HG03064 (cell line): ENCODE measurements around the gene TACR1.
"Not testable (repeated sequence)": the region's sequence is repeated elsewhere in the genome, so short reads cannot be mapped to it uniquely, and the experiment has no call there.

Experiments
- ATAC-seq: cut with Tn5 transposase; IDR thresholded peaks from one replicate; pipeline ENCODE4 v1.9.1; 2021; ENCODE audit warnings: low read depth; ENCODE audit not compliant: unreplicated experiment

The TACR1 gene, protein sequence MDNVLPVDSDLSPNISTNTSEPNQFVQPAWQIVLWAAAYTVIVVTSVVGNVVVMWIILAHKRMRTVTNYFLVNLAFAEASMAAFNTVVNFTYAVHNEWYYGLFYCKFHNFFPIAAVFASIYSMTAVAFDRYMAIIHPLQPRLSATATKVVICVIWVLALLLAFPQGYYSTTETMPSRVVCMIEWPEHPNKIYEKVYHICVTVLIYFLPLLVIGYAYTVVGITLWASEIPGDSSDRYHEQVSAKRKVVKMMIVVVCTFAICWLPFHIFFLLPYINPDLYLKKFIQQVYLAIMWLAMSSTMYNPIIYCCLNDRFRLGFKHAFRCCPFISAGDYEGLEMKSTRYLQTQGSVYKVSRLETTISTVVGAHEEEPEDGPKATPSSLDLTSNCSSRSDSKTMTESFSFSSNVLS

DNA sequence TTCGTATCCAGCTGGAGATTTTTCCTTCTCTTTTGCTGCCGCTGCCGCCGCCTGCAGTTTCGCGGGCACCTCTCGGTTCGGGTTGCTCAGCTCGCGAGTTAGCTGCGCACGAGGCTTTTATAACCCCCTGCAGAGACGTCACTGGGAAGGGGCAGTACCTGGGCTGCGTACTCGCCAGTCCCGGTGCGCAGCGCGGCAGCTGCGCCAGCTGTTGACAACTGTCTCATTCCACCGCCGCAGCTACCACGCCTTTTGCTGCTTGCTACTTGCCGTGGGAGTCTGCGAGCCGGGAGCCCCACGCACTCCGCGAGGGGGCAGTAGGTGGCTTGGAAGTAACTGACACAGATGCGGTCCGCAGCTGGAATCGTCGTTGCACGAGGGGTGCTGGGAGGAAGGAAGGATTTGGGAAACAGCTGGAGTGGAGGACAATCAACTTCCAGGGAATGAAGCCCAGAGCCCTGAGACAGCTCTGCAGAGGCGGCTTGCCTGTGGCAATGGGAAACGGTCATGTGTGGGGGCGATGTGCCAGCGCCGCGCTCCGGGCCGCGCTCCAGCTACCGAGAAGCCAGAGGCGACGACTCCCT, at the start of gene TACR1:
Gene TACR1, minus strand, starts transcription at position 93 of the 584 bp plus-strand sequence. CDS start 586 bp downstream, outside the sequence.
- ATAC-seq, result no peak

DNA sequence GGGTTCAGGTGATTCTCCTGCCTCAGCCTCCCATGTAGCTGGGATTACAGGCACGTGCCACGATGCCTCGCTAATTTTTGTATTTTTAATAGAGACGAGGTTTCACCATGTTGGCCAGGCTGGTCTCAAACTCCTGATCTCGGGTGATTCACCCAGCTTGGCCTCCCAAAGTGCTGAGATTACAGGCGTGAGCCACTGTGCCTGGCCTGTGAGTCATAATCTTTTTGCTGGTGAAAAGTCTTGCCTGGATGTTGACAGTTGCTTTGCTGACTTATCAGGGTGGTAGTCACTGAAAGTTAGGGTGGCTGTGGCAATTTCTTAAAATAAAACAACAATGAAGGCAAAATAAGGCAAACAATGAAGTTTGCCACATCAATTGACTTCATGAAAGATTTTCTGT, 49.3 kb upstream of the TACR1 start:
- not testable (repeated sequence) for ATAC-seq

DNA sequence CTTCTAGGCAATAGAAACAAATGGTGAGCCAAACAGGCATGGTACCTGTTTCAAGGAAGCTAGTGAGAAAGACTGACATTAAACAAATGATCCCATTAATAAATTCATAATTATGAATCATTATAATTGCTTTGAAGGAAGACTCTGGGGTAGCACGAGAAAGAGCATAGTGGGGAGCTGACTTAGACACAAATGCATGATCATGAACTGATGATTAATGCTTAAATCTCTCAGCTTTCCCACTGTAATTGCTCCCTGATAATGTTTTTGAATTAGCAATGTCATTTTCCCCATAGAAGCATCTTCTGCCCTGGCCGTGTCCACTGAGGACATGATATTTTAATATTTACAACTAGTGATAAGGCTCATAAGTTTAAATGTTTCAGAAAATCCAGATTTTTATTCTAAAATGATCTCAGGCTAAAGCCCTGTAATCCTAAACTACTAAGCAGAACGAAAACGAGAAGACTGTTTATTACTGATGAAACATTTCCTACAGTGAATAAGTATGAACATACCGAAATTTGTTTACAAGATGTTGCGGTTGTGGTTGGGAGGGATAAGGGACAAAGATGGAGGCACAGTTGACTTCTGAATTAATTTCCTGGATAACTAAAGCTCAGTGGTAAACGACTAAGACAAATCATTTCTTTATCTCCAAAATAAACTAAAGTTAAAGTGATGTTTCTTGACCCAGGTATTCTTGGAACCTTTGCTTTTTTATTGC, 47.3 kb upstream of the TACR1 start:
- no peak for ATAC-seq

DNA sequence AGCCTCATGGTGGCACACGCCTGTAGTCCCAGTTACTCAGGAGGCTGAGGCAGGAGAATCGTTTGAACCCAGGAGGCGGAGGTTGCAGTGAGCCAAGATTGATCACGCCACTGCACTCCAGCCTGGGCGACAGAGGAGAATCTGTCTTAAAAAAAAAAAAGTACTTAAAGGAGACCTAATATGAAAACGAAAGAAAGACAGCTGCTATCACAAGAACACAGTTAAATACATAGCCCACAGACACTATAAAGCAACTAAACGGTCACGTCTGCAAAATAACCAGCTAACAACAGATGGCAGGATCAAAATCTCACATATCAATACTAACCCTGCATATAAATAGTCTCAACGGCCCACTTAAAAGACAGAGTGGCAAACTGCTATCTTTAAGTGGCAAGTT, 43.9 kb upstream of the TACR1 start:
- ATAC-seq, result no peak

DNA sequence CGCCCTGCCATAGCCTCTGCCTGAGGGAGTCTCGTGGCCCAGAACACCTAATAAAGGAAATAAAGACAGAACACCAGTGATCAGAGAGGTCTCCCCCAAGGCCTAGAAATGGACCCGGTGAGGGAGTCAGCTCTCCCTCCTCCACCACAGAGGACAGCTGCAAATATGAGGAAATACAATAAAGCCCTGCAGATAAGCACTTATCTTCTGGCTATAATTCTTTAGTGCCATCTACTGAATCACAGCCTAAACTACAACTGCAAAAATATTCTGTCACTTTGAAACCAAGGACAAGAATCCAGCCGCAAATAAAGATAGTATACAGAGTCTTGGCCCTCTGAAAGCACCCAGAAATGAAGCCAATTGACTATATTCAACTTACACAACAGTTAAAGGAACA, 42.4 kb upstream of the TACR1 start:
- no peak for ATAC-seq

DNA sequence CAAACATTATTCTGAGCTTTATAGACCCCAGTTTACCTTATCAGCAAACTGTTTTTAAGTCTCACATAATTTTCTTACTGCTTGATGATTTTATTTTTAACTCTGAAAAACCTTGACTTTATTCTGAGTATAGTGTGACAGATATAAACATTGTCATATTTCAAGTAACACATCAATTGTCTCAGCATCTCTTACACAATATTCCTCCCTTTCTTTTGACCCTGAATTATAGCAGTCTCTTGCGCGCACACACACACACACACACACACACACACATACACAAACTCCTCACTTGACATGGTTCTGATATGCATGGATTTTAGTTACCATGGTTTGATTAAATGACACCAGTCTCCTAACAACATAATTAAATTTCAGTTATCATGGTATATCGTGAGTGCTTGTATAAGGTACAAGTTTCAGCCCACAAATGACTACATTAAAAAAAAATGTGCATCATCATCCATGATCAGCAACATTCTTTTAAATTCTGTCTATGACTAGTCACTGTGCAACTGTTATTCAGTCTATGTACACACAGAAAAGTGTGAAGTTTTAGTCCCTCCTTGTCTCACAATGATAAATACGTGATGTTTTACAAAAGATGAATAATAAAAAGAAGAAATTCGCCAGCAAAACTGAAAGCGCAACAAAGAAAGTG, 39.5 kb upstream of the TACR1 start:
- no peak for ATAC-seq

DNA sequence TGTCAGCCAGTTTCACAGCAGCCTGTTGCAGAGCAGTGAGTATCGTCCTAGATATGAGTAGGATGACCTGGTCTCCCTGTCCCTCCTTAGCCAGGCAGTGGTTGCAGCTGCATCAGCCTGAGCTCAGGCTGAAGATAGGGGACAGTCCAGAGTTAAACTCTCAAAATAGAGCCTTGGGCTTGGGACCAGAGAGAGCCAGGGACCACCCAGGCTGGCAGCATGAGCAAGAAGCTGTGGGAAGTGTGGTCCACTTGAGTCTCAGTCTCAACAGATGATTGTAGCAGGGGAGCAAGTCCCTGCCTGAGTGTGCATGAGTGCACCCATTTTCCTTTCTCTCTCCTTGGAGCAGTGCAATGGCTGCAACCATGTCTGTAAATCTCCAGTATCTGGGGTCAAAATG, 38.0 kb upstream of the TACR1 start:
- ATAC-seq, result no peak

DNA sequence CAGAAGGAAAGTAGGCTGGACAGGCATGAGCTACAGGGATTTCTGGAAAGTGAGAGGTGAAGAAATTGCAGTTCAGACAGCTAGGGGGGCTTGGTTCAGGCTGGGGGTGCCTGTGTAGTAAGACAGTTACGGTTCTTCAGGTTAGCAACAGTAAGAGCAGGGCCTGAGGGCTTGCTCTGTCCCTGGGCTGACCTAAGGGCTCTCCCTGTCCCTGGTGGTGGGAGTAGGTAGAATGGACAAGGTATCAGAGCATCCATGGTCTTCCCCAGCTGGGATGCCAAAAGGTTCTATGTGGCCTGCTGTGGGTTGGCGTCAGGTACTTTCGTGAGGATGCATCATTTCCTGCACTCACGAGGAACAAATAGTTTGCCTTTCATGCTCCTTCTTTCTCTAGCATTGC, 34.6 kb upstream of the TACR1 start:
- no peak for ATAC-seq

DNA sequence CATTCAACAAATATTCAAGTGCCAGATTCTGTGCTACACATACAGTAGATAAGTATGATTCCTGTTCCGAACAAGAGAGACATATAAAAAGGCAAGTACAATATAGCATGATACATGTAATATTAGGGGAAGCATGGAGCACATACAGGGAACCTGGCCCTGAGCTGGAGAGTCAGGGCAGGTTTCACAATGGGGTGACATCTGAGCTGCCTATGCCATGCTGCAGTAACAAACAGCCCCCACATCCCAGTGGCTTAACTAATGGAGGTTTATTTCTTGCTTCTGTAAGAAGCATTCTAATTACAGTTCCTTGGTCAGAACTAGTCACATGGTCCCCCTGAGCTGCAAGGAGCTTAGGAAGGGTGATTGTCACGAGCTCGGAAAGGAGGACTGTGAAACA, 27.3 kb upstream of the TACR1 start:
- ATAC-seq, result no peak

DNA sequence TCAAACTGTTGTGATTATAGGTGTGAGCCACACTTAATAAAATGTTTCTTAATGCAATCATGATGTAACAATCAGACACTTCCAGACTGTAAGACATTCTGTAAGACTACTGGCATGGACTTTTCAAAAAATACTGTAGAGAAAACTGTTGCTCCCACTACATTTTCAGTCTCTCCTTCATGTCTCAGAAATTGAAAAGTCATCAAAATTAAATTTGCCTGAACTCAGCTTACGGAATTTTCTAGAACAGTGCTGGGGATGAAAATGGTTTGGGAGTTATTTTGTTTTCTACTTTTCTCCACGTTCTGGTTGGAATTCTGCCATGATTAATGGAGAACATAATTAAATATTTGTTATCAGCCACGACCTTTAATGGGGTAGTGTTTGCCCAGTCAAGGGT, 26.8 kb upstream of the TACR1 start:
- ATAC-seq, result no peak

DNA sequence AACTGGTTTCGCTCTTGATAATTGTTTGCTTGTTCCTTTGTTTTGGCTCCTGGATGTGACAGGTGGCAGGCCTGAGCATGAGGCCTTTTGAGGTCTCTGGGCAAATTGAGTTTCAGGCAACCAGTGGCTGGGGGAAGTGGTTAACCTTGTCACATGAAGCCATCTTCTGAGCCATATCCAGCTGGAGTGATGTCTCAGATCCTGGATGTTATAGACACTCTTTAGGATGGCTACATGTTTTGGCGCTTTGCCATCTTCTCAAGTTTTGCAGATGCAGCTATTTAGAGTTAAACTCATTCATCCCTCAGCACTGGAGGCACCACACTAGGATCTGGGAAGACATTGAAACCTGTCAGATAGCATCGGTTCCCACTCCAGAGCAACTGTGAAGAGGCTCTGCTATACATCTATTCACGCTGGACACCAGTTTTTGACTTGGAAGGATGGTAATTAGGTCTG, 25.3 kb upstream of the TACR1 start:
- ATAC-seq, result no peak

DNA sequence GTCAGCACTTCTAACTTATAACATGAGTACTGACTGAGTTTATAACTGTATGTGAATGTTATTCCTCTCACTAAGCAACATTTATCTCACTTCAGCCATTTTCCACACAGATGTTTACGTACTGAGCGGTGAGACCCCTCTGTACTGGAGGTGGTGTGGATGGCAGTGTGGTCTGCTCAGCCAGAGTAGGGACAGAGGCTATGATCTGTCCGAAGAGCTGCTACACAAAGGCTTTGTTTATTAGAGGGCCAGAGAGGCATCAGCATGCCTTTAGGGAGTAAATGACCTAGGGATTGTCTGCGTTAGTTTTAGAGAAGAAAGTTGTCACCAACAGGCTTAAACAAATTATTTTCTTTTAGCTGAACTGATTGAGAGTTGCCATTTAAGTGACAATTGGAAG, 23.2 kb upstream of the TACR1 start:
- no peak for ATAC-seq

DNA sequence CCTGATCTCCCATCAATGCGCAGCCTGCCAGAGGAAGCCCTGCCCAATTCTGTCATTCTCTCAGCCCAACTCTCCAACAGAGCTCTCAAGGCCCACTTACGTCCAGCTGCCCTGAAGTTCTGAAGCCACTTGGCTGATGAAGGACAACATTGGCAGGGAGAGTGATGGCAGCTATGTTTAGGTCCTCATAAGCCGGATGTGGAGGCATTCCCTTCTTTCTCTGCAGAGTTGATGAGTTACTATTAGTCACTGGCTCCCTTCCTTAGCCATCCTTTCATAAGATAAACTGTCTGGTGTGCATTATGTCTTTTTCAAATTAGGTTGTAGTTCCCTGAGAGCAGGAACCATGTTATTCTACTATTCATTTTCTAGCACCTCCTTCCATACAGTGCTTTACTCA, 22.5 kb upstream of the TACR1 start:
- no peak for ATAC-seq

DNA sequence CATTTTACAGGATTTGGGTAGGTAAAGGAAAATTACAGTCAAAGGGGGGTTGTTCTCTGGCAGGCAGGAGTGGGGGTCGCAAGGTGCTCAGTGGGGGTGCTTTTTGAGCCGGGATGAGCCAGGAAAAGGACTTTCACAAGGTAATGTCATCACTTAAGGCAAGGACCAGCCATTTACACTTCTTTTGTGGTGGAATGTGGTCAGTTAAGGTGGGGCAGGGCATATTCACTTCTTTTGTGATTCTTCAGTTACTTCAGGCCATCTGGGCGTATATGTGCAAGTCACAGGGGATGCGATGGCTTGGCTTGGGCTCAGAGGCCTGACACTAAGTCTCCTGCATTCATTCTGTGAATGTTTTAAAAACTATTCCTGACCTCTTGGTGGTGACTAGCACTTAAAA, 19.9 kb upstream of the TACR1 start:
- ATAC-seq, result not testable (repeated sequence)

DNA sequence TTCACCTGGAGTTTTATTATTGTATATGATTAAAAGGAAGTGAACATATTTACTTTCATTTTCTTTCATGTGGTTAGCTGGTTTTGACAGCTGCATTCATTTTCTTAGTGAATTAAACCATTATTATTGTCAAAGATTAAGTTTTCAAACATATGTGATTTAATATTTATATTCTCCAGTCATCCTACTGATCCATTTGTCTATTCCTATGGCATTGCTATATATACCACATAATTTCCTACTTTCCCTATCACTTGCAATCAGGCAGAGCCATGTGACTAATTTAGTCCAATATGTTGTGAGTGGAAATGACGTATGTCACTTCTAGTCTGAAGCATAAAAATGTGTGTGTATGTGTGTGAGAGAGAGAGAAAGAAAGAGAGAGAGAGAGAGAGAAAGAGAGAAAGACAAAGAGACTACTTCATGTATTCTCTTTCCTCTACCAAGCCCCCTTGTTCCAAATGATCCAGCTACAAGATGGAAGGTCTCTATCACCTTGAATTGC, 12.0 kb upstream of the TACR1 start:
- ATAC-seq, result no peak

DNA sequence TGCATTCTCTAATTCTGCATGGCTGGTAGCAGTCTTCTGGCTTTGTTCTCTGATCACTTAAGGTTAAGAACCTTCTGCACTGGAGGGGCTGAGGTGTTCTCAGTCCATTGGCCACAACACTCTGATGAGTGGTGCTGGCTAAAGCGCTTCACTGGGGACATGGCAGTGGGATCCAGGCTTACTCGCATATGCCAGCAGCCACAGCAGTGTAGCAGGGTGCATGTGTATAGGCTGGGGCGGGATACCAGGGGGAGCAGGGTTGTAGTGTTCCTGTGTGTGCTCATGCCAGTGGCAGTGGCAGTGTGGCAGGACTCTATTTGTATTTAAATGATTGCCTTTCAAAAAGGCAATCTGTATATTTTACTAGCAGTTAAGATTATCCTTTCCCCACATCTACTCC, 11.1 kb upstream of the TACR1 start:
- no peak for ATAC-seq

DNA sequence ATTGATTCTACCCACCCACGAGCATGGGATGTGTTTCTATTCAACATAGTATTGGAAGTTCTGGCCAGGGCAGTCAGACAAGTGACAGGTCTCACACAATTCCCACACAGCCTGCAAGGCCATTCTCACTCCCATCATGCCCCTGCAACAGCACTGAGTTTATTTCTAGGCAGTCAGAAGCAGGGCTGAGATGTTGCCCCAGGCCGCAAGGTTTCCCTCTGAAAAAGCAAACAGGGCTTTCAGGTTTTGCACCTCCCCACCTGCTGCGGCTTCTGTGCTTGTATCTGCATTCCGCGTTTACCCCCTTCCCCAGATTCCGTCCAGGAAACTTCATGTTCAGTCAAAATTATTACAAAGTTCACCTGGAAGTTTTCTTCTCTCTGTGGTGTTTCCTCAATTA, 9.4 kb upstream of the TACR1 start:
- no peak for ATAC-seq

DNA sequence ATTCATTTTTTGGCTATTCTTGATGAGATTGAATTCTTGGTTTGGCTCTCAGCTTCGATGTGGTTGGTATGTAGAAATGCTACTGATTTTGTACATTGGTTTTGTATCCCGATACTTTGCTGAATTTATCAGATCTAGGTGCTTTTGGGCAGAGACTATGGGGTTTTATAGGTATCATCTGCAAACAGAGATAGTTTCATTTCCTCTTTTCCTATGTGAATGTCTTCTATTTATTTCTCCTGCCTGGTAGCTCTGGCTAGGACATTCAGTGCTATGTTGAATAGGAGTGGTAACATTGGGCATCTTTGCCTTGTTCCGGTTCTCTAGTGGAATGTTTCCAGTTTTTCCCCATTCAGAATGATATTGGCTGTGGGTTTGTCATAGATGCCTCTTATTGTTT, 5.5 kb upstream of the TACR1 start:
- no peak for ATAC-seq

DNA sequence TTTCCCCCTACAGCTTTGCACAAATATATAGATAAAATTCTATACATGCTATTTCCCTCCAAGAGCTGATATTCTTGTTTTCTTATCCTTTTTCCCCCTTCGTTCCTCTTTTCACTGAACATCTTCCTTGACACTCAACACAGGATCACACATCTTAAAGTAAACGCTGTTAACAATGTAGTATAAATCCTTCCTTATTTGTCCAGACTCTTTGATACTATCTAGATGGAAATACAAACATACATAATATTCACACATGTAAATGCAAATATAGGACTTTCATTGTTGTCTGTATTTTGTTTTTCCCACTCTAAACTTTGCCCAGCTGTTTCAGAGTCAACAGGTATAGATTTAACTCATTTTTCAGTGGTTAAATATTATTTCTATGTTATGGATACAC, 3.0 kb upstream of the TACR1 start:
- ATAC-seq, result no peak

DNA sequence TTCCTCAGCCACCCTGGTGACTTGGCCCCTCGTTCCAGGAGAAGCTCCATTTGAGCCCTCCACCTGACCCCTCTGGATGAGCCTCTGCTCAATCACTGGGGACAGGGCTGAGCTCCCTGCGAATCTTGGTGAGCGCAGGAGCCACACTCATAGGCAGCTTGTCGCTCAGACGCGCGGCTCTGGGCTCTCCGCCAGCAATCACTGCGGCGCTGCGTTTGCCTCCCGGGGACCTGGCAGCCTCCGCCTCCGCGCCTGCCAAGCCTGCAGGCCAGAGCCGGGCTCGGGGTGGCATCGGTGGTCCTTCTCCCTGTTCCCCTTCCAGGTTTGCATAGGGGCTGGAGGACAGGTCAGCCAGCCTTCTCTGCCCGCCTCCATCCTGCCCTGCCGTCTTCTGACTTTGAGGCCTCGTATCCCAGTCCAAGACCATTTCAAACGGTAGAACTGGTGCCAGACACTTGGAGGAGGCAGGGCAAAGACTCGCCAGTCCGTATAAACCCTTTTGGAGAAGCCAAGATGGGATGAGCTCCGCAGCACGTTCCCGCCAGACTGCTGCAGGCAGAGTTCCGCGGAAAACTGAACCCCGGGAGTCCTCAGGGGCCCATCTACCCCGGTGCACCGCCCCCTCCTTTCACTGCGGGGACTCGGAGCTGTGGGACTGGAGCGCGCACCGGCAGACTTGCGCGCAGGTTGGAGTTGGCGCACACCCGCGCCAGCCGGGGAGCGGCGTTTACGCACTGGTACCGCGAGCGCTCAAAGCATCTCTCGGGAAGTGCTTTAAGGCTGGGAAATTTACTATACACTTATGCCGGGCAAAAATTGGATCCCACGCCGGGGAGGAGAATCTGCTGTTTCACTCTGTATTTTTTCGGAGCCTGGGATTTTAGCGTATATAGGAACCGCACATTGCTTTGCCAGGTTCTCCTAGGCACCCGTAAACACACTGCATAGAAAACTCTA, 1.1 kb upstream of the TACR1 start:
- no peak for ATAC-seq
